Liver (tissue), 9 donors: ENCODE data around the gene LDB2. TPM values are rescaled to one million over a fixed set of nuclear protein-coding genes. Genes with fewer than 3 reads are reported as not detected.

ENCODE experiments used
- DNase-seq: peaks from one replicate; pipeline ENCODE4 v3.0.0-alpha.2; 2017; ENCODE audit warnings: low spot score
- H3K27ac ChIP-seq, 2 donors: one replicate each; pipeline ENCODE4 v1.7.0; 2013; ENCODE audit warnings: inconsistent platforms in 2 of 2, low read length in 2 of 2, control low read depth in 1 of 2, low read depth in 1 of 2, mild to moderate bottlenecking in 1 of 2
- H3K27me3 ChIP-seq, 4 donors: one replicate each; pipeline versions ENCODE4 v1.6.1 to v1.7.0; 2013; ENCODE audit warnings: low read length in 3 of 4, inconsistent platforms in 1 of 4, mild to moderate bottlenecking in 1 of 4, moderate library complexity in 1 of 4; ENCODE audit not compliant: control insufficient read depth in 4 of 4, insufficient read depth in 4 of 4
- H3K36me3 ChIP-seq, 4 donors: one replicate each; pipeline versions ENCODE4 v1.6.1 to v1.7.0; 2013; ENCODE audit warnings: low read length in 3 of 4, mild to moderate bottlenecking in 3 of 4, low read depth in 1 of 4, moderate library complexity in 1 of 4; ENCODE audit not compliant: control insufficient read depth in 4 of 4, insufficient read depth in 3 of 4
- H3K4me1 ChIP-seq, 4 donors: one replicate each; pipeline versions ENCODE4 v1.6.1 to v1.7.0; 2013; ENCODE audit warnings: low read length in 3 of 4, mild to moderate bottlenecking in 3 of 4, moderate library complexity in 1 of 4; ENCODE audit not compliant: control insufficient read depth in 4 of 4, insufficient read depth in 4 of 4
- H3K4me3 ChIP-seq, 3 donors: one replicate each; pipeline versions ENCODE4 v1.6.1 to v1.7.0; 2013; ENCODE audit warnings: low read length in 3 of 3, control low read depth in 1 of 3, low read depth in 1 of 3, mild to moderate bottlenecking in 1 of 3
- H3K9ac ChIP-seq, 2 donors: one replicate each; pipeline ENCODE4 v1.7.0; 2013; ENCODE audit warnings: low read length in 2 of 2, mild to moderate bottlenecking in 2 of 2, moderate library complexity in 2 of 2, control low read depth in 1 of 2, low read depth in 1 of 2
- H3K9me3 ChIP-seq, 4 donors: one replicate each; pipeline versions ENCODE4 v1.6.1 to v1.7.0; 2013; ENCODE audit warnings: low read length in 3 of 4; ENCODE audit not compliant: control insufficient read depth in 4 of 4
- EGR1 ChIP-seq, 2 donors: IDR thresholded peaks; 2 replicates each; pipeline ENCODE4 v1.6.1; 2016 to 2018; ENCODE audit warnings: antibody characterized with exemption in 2 of 2, low read depth in 2 of 2
- FOXA1 ChIP-seq: IDR thresholded peaks from 2 replicates; pipeline ENCODE4 v1.6.1; 2016; ENCODE audit warnings: antibody characterized with exemption
- GABPA ChIP-seq, 2 donors: IDR thresholded peaks in 1 of 2; conservative IDR thresholded peaks in 1 of 2; 2 replicates each; pipeline ENCODE4 v1.6.1; 2016; ENCODE audit warnings: antibody characterized with exemption in 2 of 2, mild to moderate bottlenecking in 1 of 2, moderate library complexity in 1 of 2
- HNF4A ChIP-seq, 2 donors: conservative IDR thresholded peaks; 2 replicates each; pipeline ENCODE4 v1.6.1; 2016; ENCODE audit warnings: antibody characterized with exemption in 2 of 2, mild to moderate bottlenecking in 2 of 2
- HNF4G ChIP-seq: IDR thresholded peaks from 2 replicates; pipeline ENCODE4 v1.6.1; 2016; ENCODE audit warnings: antibody characterized with exemption
- NR2F2 ChIP-seq: IDR thresholded peaks from 2 replicates; pipeline ENCODE4 v1.6.1; 2016; ENCODE audit warnings: antibody characterized with exemption
- RAD21 ChIP-seq, 2 donors: IDR thresholded peaks; 2 replicates each; pipeline ENCODE4 v1.6.1; 2016; ENCODE audit warnings: antibody characterized with exemption in 2 of 2, mild to moderate bottlenecking in 2 of 2
- REST ChIP-seq: IDR thresholded peaks from 2 replicates; pipeline ENCODE4 v1.6.1; 2016; ENCODE audit warnings: antibody characterized with exemption, mild to moderate bottlenecking
- RXRA ChIP-seq, 2 donors: IDR thresholded peaks; 2 replicates each; pipeline ENCODE4 v1.6.1; 2017 to 2018; ENCODE audit warnings: antibody characterized with exemption in 2 of 2, mild to moderate bottlenecking in 1 of 2
- SP1 ChIP-seq: IDR thresholded peaks from 2 replicates; pipeline ENCODE4 v1.6.1; 2018; ENCODE audit warnings: antibody characterized with exemption, mild to moderate bottlenecking
- TAF1 ChIP-seq: conservative IDR thresholded peaks from 2 replicates; pipeline ENCODE4 v1.6.1; 2016; ENCODE audit warnings: antibody characterized with exemption, mild to moderate bottlenecking
- YY1 ChIP-seq: IDR thresholded peaks from 2 replicates; pipeline ENCODE4 v1.6.1; 2016; ENCODE audit warnings: antibody characterized with exemption, mild to moderate bottlenecking
- WGBS: extraction: QIAGEN DNeasy Blood & Tissue Kit; methylation state at CpG from one replicate; pipeline ENCODE4 v1.1.7; 2013; 5-methylcytosine and 5-hydroxymethylcytosine counted together
- polyA plus RNA-seq, 2 donors: library from polyadenylated mRNA; stranded (reverse) in 1 of 2; unstranded in 1 of 2; fragments of 200-250 nt in 1 of 2; fragments of >200 nt in 1 of 2; fragmentation: Nextera tagmentation in 1 of 2; extraction: Ambion mirVana in 1 of 2; gene quantifications; one replicate each; pipeline versions ENCODE4 v1.2.1 to v1.2.3, GENCODE V29; 2013 to 2015
- total RNA-seq, 2 donors: library from RNA; depleted of rRNA; stranded (reverse); fragments of >200 nt; gene quantifications; one replicate each; pipeline ENCODE4 v1.2.3, GENCODE V29; 2014
- TF ChIP-seq, protein P1 (sequence below): fragments of 150-350 bp; IDR thresholded peaks from 2 replicates; pipeline ENCODE4 v1.5.1; 2017; ENCODE audit warnings: improper control_type of control experiment, low read depth, low read length; ENCODE audit not compliant: missing input control
- TF ChIP-seq, protein P2 (sequence below): IDR thresholded peaks from 2 replicates; pipeline ENCODE4 v1.6.1; 2016; ENCODE audit warnings: antibody characterized with exemption
- TF ChIP-seq, protein P3 (sequence below): IDR thresholded peaks from 2 replicates; pipeline ENCODE4 v1.6.1; 2016; ENCODE audit warnings: antibody characterized with exemption
- TF ChIP-seq, protein P4 (sequence below): IDR thresholded peaks from 2 replicates; pipeline ENCODE4 v1.6.1; 2016; ENCODE audit warnings: antibody characterized with exemption
- donor health status: healthy.
- donor health status: healthy.
- donor health status: healthy.
- donor health status: healthy.
- donor health status: healthy.

The LDB2 gene
- total and polyA plus RNA-seq, 4 donors: 7.4 to 31.9 (median 16.8) TPM

DNA sequence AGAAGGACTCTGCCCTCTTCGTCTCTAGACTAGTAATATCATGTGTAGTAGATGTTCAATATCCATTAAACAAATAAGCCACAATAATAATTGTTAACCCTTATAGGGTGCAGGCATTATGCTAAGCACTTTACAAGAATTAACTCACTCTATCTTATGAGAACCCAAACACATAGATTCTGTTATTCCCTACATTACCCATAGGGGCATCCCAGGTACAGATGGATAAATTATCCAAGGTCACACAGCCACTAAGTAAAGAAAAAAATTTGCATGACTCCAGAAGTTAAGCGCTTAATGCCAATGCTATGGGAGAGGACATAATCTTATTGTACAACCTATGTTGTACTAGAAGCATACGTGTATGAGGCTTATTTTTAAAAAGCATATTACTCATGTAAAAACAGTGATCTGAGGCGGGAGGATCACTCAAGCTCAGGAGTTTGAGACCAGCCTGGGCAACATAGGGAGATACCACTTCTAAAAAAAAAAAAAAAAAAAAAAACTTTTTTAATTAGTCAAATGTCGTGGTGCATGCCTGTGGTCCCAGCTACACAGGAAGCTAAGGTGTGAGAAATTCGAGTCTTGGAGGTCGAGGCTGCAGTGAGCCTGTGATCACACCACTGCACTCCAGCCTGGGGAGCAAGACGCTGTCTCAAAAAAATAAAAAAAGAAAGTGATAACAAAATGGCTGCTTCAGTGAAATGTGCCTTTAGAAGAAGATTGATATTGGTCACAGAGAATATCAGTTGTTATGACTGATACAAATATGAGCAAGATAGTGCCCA, 13.6 kb downstream of the LDB2 start:
- no peak for DNase-seq
- Histone ChIP-seq H3K27me3 (no peaks in the 10 kb centered on the region), H3K36me3 (no peaks in the 10 kb centered on the region), H3K4me3 (no peak overlapping the region), H3K27ac (no peak overlapping the region), H3K9me3 (no peaks in the 10 kb centered on the region), H3K4me1 (peaks cover 0 to 3% (median under 1%) of the 10 kb centered on the region in 4 donors), H3K9ac (no peak overlapping the region)
- TF ChIP-seq TAF1 (no peak), EGR1 (IDR thresholded peaks at IDR 0.05; ENCODE audit: low read depth in 2 of 2) (no peak), RXRA (IDR thresholded peaks at IDR 0.05) (no peak), HNF4A (conservative IDR thresholded peaks at IDR 0.05) (no peak), SP1 (no peak), GABPA (IDR thresholded peaks at IDR 0.05 in 1 of 2, conservative IDR thresholded peaks at IDR 0.05 in 1 of 2) (no peak), YY1 (no peak), NR2F2 (no peak), HNF4G (no peak)
- TF ChIP-seq, protein P1, sequence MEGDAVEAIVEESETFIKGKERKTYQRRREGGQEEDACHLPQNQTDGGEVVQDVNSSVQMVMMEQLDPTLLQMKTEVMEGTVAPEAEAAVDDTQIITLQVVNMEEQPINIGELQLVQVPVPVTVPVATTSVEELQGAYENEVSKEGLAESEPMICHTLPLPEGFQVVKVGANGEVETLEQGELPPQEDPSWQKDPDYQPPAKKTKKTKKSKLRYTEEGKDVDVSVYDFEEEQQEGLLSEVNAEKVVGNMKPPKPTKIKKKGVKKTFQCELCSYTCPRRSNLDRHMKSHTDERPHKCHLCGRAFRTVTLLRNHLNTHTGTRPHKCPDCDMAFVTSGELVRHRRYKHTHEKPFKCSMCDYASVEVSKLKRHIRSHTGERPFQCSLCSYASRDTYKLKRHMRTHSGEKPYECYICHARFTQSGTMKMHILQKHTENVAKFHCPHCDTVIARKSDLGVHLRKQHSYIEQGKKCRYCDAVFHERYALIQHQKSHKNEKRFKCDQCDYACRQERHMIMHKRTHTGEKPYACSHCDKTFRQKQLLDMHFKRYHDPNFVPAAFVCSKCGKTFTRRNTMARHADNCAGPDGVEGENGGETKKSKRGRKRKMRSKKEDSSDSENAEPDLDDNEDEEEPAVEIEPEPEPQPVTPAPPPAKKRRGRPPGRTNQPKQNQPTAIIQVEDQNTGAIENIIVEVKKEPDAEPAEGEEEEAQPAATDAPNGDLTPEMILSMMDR: no peak
- TF ChIP-seq, protein P2, sequence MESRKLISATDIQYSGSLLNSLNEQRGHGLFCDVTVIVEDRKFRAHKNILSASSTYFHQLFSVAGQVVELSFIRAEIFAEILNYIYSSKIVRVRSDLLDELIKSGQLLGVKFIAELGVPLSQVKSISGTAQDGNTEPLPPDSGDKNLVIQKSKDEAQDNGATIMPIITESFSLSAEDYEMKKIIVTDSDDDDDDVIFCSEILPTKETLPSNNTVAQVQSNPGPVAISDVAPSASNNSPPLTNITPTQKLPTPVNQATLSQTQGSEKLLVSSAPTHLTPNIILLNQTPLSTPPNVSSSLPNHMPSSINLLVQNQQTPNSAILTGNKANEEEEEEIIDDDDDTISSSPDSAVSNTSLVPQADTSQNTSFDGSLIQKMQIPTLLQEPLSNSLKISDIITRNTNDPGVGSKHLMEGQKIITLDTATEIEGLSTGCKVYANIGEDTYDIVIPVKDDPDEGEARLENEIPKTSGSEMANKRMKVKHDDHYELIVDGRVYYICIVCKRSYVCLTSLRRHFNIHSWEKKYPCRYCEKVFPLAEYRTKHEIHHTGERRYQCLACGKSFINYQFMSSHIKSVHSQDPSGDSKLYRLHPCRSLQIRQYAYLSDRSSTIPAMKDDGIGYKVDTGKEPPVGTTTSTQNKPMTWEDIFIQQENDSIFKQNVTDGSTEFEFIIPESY: no peak
- TF ChIP-seq, protein P3, sequence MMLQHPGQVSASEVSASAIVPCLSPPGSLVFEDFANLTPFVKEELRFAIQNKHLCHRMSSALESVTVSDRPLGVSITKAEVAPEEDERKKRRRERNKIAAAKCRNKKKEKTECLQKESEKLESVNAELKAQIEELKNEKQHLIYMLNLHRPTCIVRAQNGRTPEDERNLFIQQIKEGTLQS: no peak
- TF ChIP-seq, protein P4, sequence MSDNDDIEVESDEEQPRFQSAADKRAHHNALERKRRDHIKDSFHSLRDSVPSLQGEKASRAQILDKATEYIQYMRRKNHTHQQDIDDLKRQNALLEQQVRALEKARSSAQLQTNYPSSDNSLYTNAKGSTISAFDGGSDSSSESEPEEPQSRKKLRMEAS: no peak
- 85% methylated on average over 8 of the region's 8 CpGs for WGBS

GRCh38 chr4:16883806-16884205, 14.6 kb downstream of the LDB2 start:
- Histone ChIP-seq H3K9ac (no peak overlapping the region), H3K27me3 (no peaks in the 10 kb centered on the region), H3K9me3 (no peaks in the 10 kb centered on the region), H3K27ac (no peak overlapping the region), H3K4me3 (no peak overlapping the region), H3K36me3 (no peaks in the 10 kb centered on the region), H3K4me1 (no peaks in the 10 kb centered on the region)
- TF ChIP-seq REST: no peak
- no peak for TF ChIP-seq HNF4A (conservative IDR thresholded peaks at IDR 0.05)
- no peak for TF ChIP-seq TAF1
- no peak for TF ChIP-seq RAD21 (IDR thresholded peaks at IDR 0.05)
- no peak for TF ChIP-seq SP1
- no peak for TF ChIP-seq GABPA (IDR thresholded peaks at IDR 0.05 in 1 of 2, conservative IDR thresholded peaks at IDR 0.05 in 1 of 2)
- no peak for TF ChIP-seq FOXA1
- no peak for TF ChIP-seq EGR1 (IDR thresholded peaks at IDR 0.05; ENCODE audit: low read depth in 2 of 2)
- 90% methylated on average over 4 of the region's 4 CpGs for WGBS
- DNase-seq: no peak
